BE2C (cell line): ENCODE measurements around the gene HSPH1.

Source experiments
- DNase-seq: peaks from one replicate; pipeline ENCODE4 v3.0.0-alpha.2; 2020
- H3K27me3 ChIP-seq: fragments of 250-450 bp; sonication (Bioruptor Pico); 2 replicates; pipeline ENCODE4 v1.5.1; 2020; ENCODE audit warnings: mild to moderate bottlenecking
- H3K36me3 ChIP-seq: fragments of 250-450 bp; sonication (Bioruptor Pico); 2 replicates; pipeline ENCODE4 v1.5.1; 2020; ENCODE audit warnings: mild to moderate bottlenecking
- H3K4me1 ChIP-seq: fragments of 250-450 bp; sonication (Bioruptor Pico); 2 replicates; pipeline ENCODE4 v1.5.1; 2020
- H3K4me3 ChIP-seq: 2 replicates; pipeline ENCODE4 v1.5.1; 2011; ENCODE audit warnings: low read depth, low read length
- H3K9me3 ChIP-seq: fragments of 250-450 bp; sonication (Bioruptor Pico); 2 replicates; pipeline ENCODE4 v1.5.1; 2020
- TF ChIP-seq, protein P1 (sequence below): IDR thresholded peaks from 2 replicates; pipeline ENCODE4 v1.5.1; 2012; ENCODE audit warnings: mild to moderate bottlenecking, low read depth, low read length

The HSPH1 gene

DNA sequence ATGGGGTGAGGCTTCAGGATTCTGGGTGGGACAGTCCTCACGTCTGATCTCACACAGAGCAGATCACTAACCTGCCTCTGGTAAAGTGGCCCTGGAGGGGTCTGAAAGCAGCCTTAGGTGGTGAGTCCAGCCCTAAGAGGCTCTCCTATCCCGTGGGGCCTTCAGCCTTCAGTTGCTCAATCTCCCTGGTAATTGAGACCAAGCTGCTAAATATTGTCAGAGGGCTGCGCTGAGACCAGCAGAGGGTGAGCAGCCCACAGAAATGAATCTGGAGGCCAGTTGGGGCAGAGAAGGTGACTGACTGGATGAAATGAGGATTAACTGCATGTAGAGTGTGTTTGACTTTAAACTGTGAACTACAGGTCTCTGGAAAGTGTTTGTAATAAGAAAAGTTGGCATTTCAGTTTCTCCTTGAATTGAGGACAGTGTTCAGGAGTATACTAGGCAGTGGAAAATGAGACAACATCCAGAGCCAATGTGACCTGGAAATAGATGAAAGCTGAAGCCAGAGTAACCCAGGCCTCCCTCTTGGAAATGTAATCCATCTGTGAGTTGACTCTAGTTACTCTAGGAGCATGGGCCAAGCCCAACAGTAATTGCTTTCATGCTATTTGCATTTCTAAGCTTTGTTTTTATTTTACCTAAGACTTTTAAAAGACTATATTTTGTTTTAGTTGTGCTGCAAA lies 14.3 kb upstream of the HSPH1 start:
- H3K4me1 ChIP-seq: no peaks in the 10 kb centered on the region
- no peaks in the 10 kb centered on the region for H3K36me3 ChIP-seq
- H3K27me3 ChIP-seq: no peaks in the 10 kb centered on the region
- no peaks in the 10 kb centered on the region for H3K9me3 ChIP-seq
- TF ChIP-seq, protein P1, sequence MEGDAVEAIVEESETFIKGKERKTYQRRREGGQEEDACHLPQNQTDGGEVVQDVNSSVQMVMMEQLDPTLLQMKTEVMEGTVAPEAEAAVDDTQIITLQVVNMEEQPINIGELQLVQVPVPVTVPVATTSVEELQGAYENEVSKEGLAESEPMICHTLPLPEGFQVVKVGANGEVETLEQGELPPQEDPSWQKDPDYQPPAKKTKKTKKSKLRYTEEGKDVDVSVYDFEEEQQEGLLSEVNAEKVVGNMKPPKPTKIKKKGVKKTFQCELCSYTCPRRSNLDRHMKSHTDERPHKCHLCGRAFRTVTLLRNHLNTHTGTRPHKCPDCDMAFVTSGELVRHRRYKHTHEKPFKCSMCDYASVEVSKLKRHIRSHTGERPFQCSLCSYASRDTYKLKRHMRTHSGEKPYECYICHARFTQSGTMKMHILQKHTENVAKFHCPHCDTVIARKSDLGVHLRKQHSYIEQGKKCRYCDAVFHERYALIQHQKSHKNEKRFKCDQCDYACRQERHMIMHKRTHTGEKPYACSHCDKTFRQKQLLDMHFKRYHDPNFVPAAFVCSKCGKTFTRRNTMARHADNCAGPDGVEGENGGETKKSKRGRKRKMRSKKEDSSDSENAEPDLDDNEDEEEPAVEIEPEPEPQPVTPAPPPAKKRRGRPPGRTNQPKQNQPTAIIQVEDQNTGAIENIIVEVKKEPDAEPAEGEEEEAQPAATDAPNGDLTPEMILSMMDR: no peak
- no peak for DNase-seq
- H3K4me3 ChIP-seq: no peak overlapping the region

DNA sequence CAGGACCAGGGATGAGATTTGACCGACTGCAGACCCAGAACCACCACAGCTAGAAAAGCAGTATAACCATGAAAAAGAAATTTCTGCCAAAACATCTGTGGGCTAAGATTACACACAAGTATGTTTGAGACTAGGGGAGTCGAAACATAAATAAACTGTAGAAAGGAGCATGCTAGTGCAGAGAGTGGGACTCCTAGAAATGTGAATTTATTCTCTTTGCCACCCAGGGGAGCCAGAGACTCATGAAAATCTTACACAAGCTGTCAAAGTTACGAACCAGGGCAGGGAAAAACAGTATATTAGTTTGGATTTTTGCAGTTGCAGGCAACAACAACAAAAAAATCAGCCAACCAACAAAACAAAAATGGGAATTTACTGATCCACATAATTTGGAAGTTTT lies 12.3 kb upstream of the HSPH1 start:
- no peak for DNase-seq
- H3K9me3 ChIP-seq: no peaks in the 10 kb centered on the region
- TF ChIP-seq, protein P1: peak; percentile 21
- no peak overlapping the region for H3K4me3 ChIP-seq
- H3K4me1 ChIP-seq: no peaks in the 10 kb centered on the region
- no peaks in the 10 kb centered on the region for H3K27me3 ChIP-seq
- no peaks in the 10 kb centered on the region for H3K36me3 ChIP-seq

DNA sequence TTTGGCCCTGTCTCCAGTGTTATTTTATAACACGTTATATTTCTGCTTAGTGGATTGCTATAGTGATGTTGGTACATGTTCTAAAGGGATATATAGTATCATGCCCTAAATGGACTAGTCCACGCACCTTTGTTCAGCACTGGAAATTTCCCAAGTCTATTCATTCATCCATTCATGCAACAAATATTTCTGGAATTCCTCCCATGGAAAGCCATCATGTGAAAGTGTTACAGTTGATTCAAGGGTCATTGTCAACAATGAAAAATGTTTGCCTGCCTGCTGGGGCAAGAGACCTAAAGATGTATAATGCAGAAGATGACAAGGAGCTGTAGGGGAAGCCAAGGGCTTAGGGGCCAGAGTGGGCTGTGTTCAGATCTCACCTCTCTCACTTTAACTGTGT lies 10.8 kb upstream of the HSPH1 start:
- Histone ChIP-seq H3K36me3 (no peaks in the 10 kb centered on the region), H3K4me3 (no peak overlapping the region), H3K4me1 (no peaks in the 10 kb centered on the region), H3K9me3 (no peaks in the 10 kb centered on the region), H3K27me3 (no peaks in the 10 kb centered on the region)
- DNase-seq: no peak
- TF ChIP-seq, protein P1: no peak

DNA sequence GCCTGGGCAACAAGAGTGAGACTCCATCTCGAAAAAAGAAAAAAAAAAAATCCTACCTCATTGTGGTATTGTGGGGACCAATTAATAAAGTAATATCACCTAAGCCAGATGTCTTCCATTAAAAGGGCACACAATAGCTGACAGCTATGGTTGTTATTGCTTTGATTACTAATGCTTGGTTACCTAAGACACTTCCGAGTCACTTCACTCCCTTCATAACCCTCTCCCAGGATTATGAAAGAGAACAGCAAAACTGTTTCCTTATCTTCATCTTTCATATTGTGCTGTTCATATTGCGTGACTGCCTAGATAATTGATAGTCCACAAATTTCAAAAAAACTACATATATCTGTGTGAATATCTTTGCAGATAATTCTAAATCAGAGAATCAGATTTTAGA lies 10.3 kb upstream of the HSPH1 start:
- no peaks in the 10 kb centered on the region for H3K4me1 ChIP-seq
- no peak for DNase-seq
- no peaks in the 10 kb centered on the region for H3K9me3 ChIP-seq
- TF ChIP-seq, protein P1: no peak
- no peaks in the 10 kb centered on the region for H3K27me3 ChIP-seq
- H3K36me3 ChIP-seq: no peaks in the 10 kb centered on the region
- no peak overlapping the region for H3K4me3 ChIP-seq

DNA sequence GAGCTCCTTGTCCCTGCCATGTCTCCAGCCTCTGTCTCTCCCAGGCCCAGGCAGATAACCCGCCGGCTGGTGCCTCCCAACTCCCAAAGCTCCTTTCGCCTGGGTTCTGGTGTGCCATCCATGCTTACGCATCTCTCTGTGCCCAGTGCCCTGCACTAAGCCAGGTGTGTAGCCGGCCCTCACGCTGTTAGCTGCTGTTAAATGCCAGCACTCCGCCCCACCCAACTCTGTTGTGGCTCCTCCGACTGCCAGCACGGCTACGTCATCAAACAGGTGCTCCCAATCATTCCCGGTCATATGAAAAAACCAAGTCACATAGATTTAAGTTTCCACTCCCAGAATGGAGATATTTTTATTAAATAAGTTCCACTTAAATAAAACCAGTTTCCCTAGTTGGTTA lies 7.0 kb upstream of the HSPH1 start:
- TF ChIP-seq, protein P1: no peak
- no peaks in the 10 kb centered on the region for H3K9me3 ChIP-seq
- no peaks in the 10 kb centered on the region for H3K36me3 ChIP-seq
- H3K27me3 ChIP-seq: no peaks in the 10 kb centered on the region
- H3K4me1 ChIP-seq: no peaks in the 10 kb centered on the region
- H3K4me3 ChIP-seq: no peak overlapping the region
- DNase-seq: no peak

DNA sequence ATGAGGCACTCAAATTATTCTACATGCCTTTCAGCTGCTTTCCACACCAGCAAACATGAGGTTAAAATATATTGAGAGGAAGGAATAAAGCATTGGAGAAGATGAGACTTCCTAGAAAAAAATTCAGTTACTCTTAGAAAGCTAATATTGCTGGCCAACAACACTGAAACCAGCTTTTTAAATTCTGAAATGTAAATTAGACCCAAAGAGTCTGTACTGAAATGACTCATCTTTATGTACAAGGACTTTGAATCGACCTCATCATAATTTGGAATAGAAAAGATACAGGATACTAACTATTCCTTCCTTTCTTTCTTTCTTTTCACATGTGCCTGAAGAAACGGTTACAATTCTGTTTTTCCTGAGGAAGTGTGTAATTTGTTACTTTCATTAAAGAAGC lies 6.5 kb upstream of the HSPH1 start:
- Histone ChIP-seq H3K9me3 (no peaks in the 10 kb centered on the region), H3K4me3 (no peak overlapping the region), H3K36me3 (no peaks in the 10 kb centered on the region), H3K4me1 (no peaks in the 10 kb centered on the region), H3K27me3 (no peaks in the 10 kb centered on the region)
- DNase-seq: no peak
- TF ChIP-seq, protein P1: no peak
